Upper lobe of left lung (tissue), 6 donors: ENCODE data around the gene CRB1. TPM values are rescaled to one million over a fixed set of nuclear protein-coding genes. Genes with fewer than 3 reads are reported as not detected.
A peak's percentile ranks its signal among the peaks of the same experiment; 100 is the strongest.

Experiments used
- ATAC-seq, 2 donors: fragments of 200-7000 bp; cut with Tn5 transposase; one replicate each; pipeline ENCODE4 v1.9.1; 2022; ENCODE audit warnings: mild to moderate bottlenecking in 2 of 2, moderate library complexity in 2 of 2; ENCODE audit not compliant: low FRiP score in 2 of 2
- DNase-seq, 2 donors: peaks; one replicate each; pipeline ENCODE4 v3.0.0-alpha.2; 2019 to 2020
- H3K27ac ChIP-seq, 4 donors: fragments of 200-600 bp; sonication (generic); one replicate each; pipeline ENCODE4 v1.5.1; 2016 to 2019
- H3K27me3 ChIP-seq, 4 donors: fragments of 200-600 bp; sonication (generic); one replicate each; pipeline ENCODE4 v1.5.1; 2017 to 2019
- H3K36me3 ChIP-seq, 4 donors: fragments of 200-600 bp; sonication (generic); one replicate each; pipeline ENCODE4 v1.5.1; 2016 to 2019
- H3K4me1 ChIP-seq, 4 donors: fragments of 200-600 bp; sonication (generic); one replicate each; pipeline ENCODE4 v1.5.1; 2018 to 2019
- H3K4me3 ChIP-seq, 4 donors: fragments of 200-600 bp; sonication (generic); one replicate each; pipeline ENCODE4 v1.5.1; 2017 to 2019; ENCODE audit warnings: mild to moderate bottlenecking in 2 of 4, moderate library complexity in 1 of 4
- H3K9me3 ChIP-seq, 4 donors: fragments of 200-600 bp; sonication (generic); one replicate each; pipeline ENCODE4 v1.5.1; 2018 to 2019
- EP300 ChIP-seq, 4 donors: sonication (generic); formaldehyde crosslinking; IDR thresholded peaks; one replicate each; pipeline ENCODE4 v1.5.1; 2017; ENCODE audit warnings: antibody characterized with exemption in 4 of 4, control low read depth in 2 of 4
- POLR2A ChIP-seq, 4 donors: fragments of 450-650 bp; IDR thresholded peaks; one replicate each; pipeline ENCODE4 v1.5.1; 2016 to 2017; ENCODE audit warnings: antibody characterized with exemption in 4 of 4, mild to moderate bottlenecking in 2 of 4
- POLR2AphosphoS5 ChIP-seq, 2 donors: sonication (generic); formaldehyde crosslinking; IDR thresholded peaks; one replicate each; pipeline ENCODE4 v1.5.1; 2017; ENCODE audit warnings: antibody characterized with exemption in 2 of 2
- WGBS, 2 donors: methylation state at CpG; one replicate each; pipeline ENCODE4 v1.1.5; 2017 to 2018; 5-methylcytosine and 5-hydroxymethylcytosine counted together
- total RNA-seq, 6 donors: library from RNA; depleted of rRNA in 4 of 6; stranded (reverse); fragments of >200 nt in 4 of 6; gene quantifications; one replicate each; pipeline versions ENCODE4 v1.1.0 to v1.2.1, GENCODE V29; 2016 to 2021
- TF ChIP-seq, protein P1 (sequence below), 6 experiments: fragments of 450-650 bp in 4 of 6; fragments of 200-600 bp in 2 of 6; sonication (generic) in 2 of 6; IDR thresholded peaks; one replicate each; pipeline ENCODE4 v1.5.1; 2016 to 2019; ENCODE audit warnings: antibody characterized with exemption in 6 of 6
- donor health status: DM: no; HTN: no; CAD: no; lungs with moderate emphysema.
- donor health status: DM: no; HTN: yes; CAD: no; lungs with severe emphysema.

Gene CRB1
- total RNA-seq, 6 donors from 2014 or later = 0.11 to 0.98 (median 0.15) TPM; not detected in 1

DNA sequence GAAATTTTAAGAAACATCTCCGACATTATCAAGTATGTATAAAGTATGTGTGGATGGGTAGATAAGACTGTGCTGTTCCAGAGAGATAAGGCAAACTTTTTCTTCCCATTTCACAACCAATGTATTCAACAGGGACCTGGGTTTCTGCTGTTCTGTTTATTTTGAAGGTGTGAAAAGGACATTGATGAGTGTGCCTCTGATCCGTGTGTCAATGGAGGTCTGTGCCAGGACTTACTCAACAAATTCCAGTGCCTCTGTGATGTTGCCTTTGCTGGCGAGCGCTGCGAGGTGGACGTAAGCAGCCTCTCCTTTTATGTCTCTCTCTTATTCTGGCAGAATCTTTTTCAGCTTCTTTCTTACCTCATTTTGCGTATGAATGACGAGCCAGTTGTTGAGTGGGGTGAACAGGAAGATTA is 174.0 kb downstream of the CRB1 start:
- peak in 1 of 2 donors; percentile 64 for ATAC-seq
- no peak for TF ChIP-seq POLR2A (IDR thresholded peaks at IDR 0.05)
- TF ChIP-seq EP300 (IDR thresholded peaks at IDR 0.05) = no peak
- no peak for TF ChIP-seq POLR2AphosphoS5 (IDR thresholded peaks at IDR 0.05)
- TF ChIP-seq, protein P1, sequence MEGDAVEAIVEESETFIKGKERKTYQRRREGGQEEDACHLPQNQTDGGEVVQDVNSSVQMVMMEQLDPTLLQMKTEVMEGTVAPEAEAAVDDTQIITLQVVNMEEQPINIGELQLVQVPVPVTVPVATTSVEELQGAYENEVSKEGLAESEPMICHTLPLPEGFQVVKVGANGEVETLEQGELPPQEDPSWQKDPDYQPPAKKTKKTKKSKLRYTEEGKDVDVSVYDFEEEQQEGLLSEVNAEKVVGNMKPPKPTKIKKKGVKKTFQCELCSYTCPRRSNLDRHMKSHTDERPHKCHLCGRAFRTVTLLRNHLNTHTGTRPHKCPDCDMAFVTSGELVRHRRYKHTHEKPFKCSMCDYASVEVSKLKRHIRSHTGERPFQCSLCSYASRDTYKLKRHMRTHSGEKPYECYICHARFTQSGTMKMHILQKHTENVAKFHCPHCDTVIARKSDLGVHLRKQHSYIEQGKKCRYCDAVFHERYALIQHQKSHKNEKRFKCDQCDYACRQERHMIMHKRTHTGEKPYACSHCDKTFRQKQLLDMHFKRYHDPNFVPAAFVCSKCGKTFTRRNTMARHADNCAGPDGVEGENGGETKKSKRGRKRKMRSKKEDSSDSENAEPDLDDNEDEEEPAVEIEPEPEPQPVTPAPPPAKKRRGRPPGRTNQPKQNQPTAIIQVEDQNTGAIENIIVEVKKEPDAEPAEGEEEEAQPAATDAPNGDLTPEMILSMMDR (IDR thresholded peaks at IDR 0.05) = no peak
- H3K36me3 ChIP-seq = no peaks in the 10 kb centered on the region
- H3K4me3 ChIP-seq = no peak overlapping the region
- no peaks in the 10 kb centered on the region for H3K4me1 ChIP-seq
- H3K27me3 ChIP-seq = no peaks in the 10 kb centered on the region
- H3K9me3 ChIP-seq = no peaks in the 10 kb centered on the region
- WGBS, 2 donors = 36 to 43% methylated on average over 8 of the region's 8 CpGs
- no peak overlapping the region for H3K27ac ChIP-seq
- DNase-seq = no peak

DNA sequence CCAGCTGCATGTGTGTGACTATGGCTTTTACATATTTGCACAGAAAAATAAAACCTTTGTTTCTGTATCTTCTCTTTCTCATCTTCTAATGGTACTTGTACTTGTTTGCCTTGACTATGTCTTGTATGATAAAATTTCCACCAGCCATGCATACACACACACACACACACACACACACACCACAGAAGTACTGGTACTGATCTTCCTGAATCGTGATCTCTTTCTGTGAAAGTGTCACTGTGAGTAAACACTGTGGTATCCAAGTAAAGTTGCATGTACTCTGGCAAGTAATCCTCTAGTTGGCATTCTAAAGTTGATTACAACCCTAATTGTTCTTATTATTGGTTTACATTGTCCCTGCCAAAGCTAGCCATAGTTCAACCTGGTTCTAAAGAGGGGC is 176.7 kb downstream of the CRB1 start:
- no peak overlapping the region for H3K4me3 ChIP-seq
- DNase-seq (no peak), ATAC-seq (no peak)
- no peaks in the 10 kb centered on the region for H3K9me3 ChIP-seq
- H3K27ac ChIP-seq = no peak overlapping the region
- TF ChIP-seq, protein P1 (IDR thresholded peaks at IDR 0.05) = no peak
- TF ChIP-seq EP300 (IDR thresholded peaks at IDR 0.05) (no peak), POLR2AphosphoS5 (IDR thresholded peaks at IDR 0.05) (no peak), POLR2A (IDR thresholded peaks at IDR 0.05) (no peak)
- H3K27me3 ChIP-seq = no peaks in the 10 kb centered on the region
- no peaks in the 10 kb centered on the region for H3K36me3 ChIP-seq
- no peaks in the 10 kb centered on the region for H3K4me1 ChIP-seq
- WGBS, 2 donors = 24 to 32% methylated on average over 1 of the region's 1 CpG

DNA sequence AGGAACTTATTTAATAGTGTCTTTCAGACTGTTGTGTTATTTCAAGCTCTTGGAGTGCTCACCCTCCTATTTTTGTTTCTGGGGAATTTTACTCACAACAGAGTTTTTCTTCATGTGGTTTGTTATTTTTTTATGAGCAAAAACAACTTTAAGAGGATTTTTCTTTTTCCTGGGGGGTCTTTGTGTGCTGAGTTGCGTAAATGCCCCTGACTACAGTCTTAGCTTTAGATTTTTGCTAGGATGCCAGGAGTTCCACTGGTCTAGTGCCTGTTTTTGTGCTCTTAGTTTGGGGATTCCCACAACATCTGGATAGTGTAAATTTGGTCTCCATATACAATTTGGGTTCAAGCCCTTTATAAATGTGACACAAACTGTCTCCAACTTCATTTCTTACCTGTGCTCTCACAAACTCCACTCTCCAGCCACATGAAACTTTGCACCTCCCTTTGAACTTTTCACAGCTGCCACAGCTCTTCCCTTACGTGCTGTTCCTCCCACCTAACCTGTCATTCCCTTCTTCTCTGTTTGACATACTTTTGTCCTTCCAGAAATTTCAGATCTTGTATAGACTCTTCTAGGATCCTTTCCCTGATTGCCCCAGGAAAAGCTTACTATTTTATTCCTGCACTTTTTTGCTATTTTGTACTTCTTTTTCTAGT is 180.2 kb downstream of the CRB1 start:
- no peak for DNase-seq
- WGBS, 2 donors = 56 to 76% methylated on average over 2 of the region's 2 CpGs

DNA sequence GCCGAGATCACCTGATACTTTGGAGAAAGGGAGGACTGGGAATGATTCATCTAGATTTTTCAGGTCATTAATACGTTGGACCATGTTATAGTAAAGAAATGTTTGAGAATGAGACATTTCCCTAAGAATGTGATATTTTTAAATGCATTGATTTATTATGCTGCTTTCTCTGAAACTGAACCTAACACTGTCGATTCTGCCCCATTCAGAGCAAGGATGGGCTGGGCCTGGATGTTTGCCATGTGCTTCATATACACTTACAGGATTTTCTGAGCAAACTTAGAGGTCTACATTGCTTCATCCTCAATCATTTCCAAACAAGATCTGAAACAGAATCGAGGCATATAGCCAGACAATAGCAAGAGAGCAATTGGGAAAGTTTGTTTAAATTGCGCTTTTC is 183.3 kb downstream of the CRB1 start:
- ATAC-seq = no peak
- no peak overlapping the region for H3K27ac ChIP-seq
- no peaks in the 10 kb centered on the region for H3K9me3 ChIP-seq
- H3K4me3 ChIP-seq = no peak overlapping the region
- TF ChIP-seq, protein P1 (IDR thresholded peaks at IDR 0.05) = no peak
- TF ChIP-seq EP300 (IDR thresholded peaks at IDR 0.05) (no peak), POLR2A (IDR thresholded peaks at IDR 0.05) (no peak), POLR2AphosphoS5 (IDR thresholded peaks at IDR 0.05) (no peak)
- whole genome bisulfite sequencing, 2 donors = 74 to 75% methylated on average over 5 of the region's 5 CpGs
- no peaks in the 10 kb centered on the region for H3K36me3 ChIP-seq
- no peaks in the 10 kb centered on the region for H3K27me3 ChIP-seq
- no peaks in the 10 kb centered on the region for H3K4me1 ChIP-seq
- DNase-seq = no peak

More for the DNA sequence above, 180.2 kb downstream of the CRB1 start:
- Histone ChIP-seq H3K4me3 (no peak overlapping the region), H3K27ac (no peak overlapping the region), H3K36me3 (no peaks in the 10 kb centered on the region), H3K4me1 (no peaks in the 10 kb centered on the region), H3K9me3 (no peaks in the 10 kb centered on the region), H3K27me3 (no peaks in the 10 kb centered on the region)
- ATAC-seq = no peak
- TF ChIP-seq EP300 (IDR thresholded peaks at IDR 0.05) (no peak), POLR2A (IDR thresholded peaks at IDR 0.05) (no peak), POLR2AphosphoS5 (IDR thresholded peaks at IDR 0.05) (no peak)
- TF ChIP-seq, protein P1 (IDR thresholded peaks at IDR 0.05) = no peak
